HEK293 (cell line): ENCODE results near the gene RIMS4.

Experiments used
- CTCF ChIA-PET: fragments of 350-600 bp; formaldehyde crosslinking; extraction: SDS; loops from one replicate; lab custom pipeline; 2021; ENCODE audit warnings: antibody characterized with exemption; lab: Yijun Ruan, JAX
- POLR2A ChIA-PET: fragments of 300-600 bp; formaldehyde crosslinking; extraction: SDS; loops from one replicate; lab custom pipeline; 2020; ENCODE audit warnings: antibody characterized with exemption, inconsistent platforms; lab: Yijun Ruan, JAX
- H3K27ac ChIP-seq: fragments of 200-500 bp; sonication (Bioruptor generic); 2 replicates; pipeline ENCODE4 v1.5.1; 2014; ENCODE audit warnings: low read depth, low read length, control low read depth, inconsistent platforms; ENCODE audit errors: extremely low read depth
- H3K36me3 ChIP-seq, 2 experiments: fragments of 200-500 bp in 1 of 2; sonication (Bioruptor generic) in 1 of 2; 1 replicate in 1 of 2; 2 replicates in 1 of 2; pipeline ENCODE4 v1.5.1; 2014 to 2017; ENCODE audit warnings: inconsistent platforms in 2 of 2, low read length in 2 of 2; ENCODE audit not compliant: control insufficient read depth in 2 of 2, insufficient read depth in 1 of 2
- H3K4me1 ChIP-seq: fragments of 200-500 bp; sonication (Bioruptor generic); 2 replicates; pipeline ENCODE4 v1.5.1; 2014; ENCODE audit warnings: mild to moderate bottlenecking, low read length, inconsistent platforms; ENCODE audit not compliant: control insufficient read depth, insufficient read depth
- H3K4me3 ChIP-seq: 2 replicates; pipeline ENCODE4 v1.5.1; 2011; ENCODE audit warnings: low read depth, mild to moderate bottlenecking, control low read depth, low read length, moderate library complexity
- H3K9me3 ChIP-seq: fragments of 200-500 bp; sonication (Bioruptor generic); 2 replicates; pipeline ENCODE4 v1.5.1; 2014; ENCODE audit warnings: low read depth, low read length, inconsistent platforms; ENCODE audit not compliant: control insufficient read depth, insufficient read depth
- GLIS1 ChIP-seq: fragments of 450-650 bp; formaldehyde crosslinking; IDR thresholded peaks from 2 replicates; pipeline ENCODE4 v1.5.1; 2016; ENCODE audit warnings: missing biosample characterization, missing genetic modification characterization
- GLIS2 ChIP-seq: fragments of 450-650 bp; formaldehyde crosslinking; IDR thresholded peaks from 2 replicates; pipeline ENCODE4 v1.5.1; 2016; ENCODE audit warnings: missing biosample characterization, missing genetic modification characterization
- KLF1 ChIP-seq: fragments of 450-650 bp; formaldehyde crosslinking; IDR thresholded peaks from 2 replicates; pipeline ENCODE4 v1.5.1; 2016; ENCODE audit warnings: missing biosample characterization, missing genetic modification characterization
- KLF10 ChIP-seq: fragments of 450-650 bp; IDR thresholded peaks from 2 replicates; pipeline ENCODE4 v1.5.1; 2018; ENCODE audit warnings: missing biosample characterization, mild to moderate bottlenecking, missing genetic modification characterization
- REPIN1 ChIP-seq: fragments of 450-650 bp; formaldehyde crosslinking; IDR thresholded peaks from 2 replicates; pipeline ENCODE4 v1.5.1; 2017; ENCODE audit warnings: missing biosample characterization, missing genetic modification characterization, low read depth
- SETDB1 ChIP-seq: IDR thresholded peaks from one replicate; pipeline ENCODE4 v1.6.1; 2017; ENCODE audit warnings: mild to moderate bottlenecking, low read length, moderate library complexity, mixed read lengths; ENCODE audit not compliant: insufficient read length
- SP7 ChIP-seq: fragments of 450-650 bp; formaldehyde crosslinking; IDR thresholded peaks from 2 replicates; pipeline ENCODE4 v1.5.1; 2016; ENCODE audit warnings: missing biosample characterization, missing genetic modification characterization
- ZFHX2 ChIP-seq: fragments of 450-650 bp; formaldehyde crosslinking; conservative IDR thresholded peaks from 2 replicates; pipeline ENCODE4 v1.5.1; 2016; ENCODE audit warnings: missing biosample characterization, missing genetic modification characterization
- ZNF132 ChIP-seq: fragments of 450-650 bp; formaldehyde crosslinking; IDR thresholded peaks from 2 replicates; pipeline ENCODE4 v1.5.1; 2017; ENCODE audit warnings: missing biosample characterization, missing genetic modification characterization, borderline replicate concordance
- ZNF133 ChIP-seq: fragments of 450-650 bp; formaldehyde crosslinking; IDR thresholded peaks from 2 replicates; pipeline ENCODE4 v1.5.1; 2016; ENCODE audit warnings: missing biosample characterization, missing genetic modification characterization
- ZNF211 ChIP-seq: fragments of 450-650 bp; formaldehyde crosslinking; IDR thresholded peaks from 2 replicates; pipeline ENCODE4 v1.5.1; 2016; ENCODE audit warnings: low read depth, missing biosample characterization, missing genetic modification characterization
- ZNF473 ChIP-seq: fragments of 450-650 bp; formaldehyde crosslinking; IDR thresholded peaks from 2 replicates; pipeline ENCODE4 v1.5.1; 2017; ENCODE audit warnings: missing biosample characterization, missing genetic modification characterization
- ZNF639 ChIP-seq: fragments of 450-650 bp; formaldehyde crosslinking; IDR thresholded peaks from 2 replicates; pipeline ENCODE4 v1.5.1; 2016; ENCODE audit warnings: missing biosample characterization, missing genetic modification characterization
- ZNF670 ChIP-seq: fragments of 450-650 bp; formaldehyde crosslinking; IDR thresholded peaks from 2 replicates; pipeline ENCODE4 v1.5.1; 2016; ENCODE audit warnings: missing biosample characterization, missing genetic modification characterization, low read depth
- TF ChIP-seq, protein P1 (sequence below): fragments of 450-650 bp; formaldehyde crosslinking; IDR thresholded peaks from 2 replicates; pipeline ENCODE4 v1.5.1; 2016; ENCODE audit warnings: missing biosample characterization, missing genetic modification characterization
- TF ChIP-seq, protein P2 (sequence below): fragments of 450-650 bp; formaldehyde crosslinking; IDR thresholded peaks from 2 replicates; pipeline ENCODE4 v1.5.1; 2016; ENCODE audit warnings: missing biosample characterization, missing genetic modification characterization, borderline replicate concordance
- TF ChIP-seq, protein P3 (sequence below): fragments of 450-650 bp; formaldehyde crosslinking; IDR thresholded peaks from 2 replicates; pipeline ENCODE4 v1.5.1; 2016; ENCODE audit warnings: missing biosample characterization, missing genetic modification characterization

RIMS4 gene

GRCh38 chr20:44719841-44720240 lies 90.5 kb downstream of the RIMS4 start (continued):
- TF ChIP-seq, protein P1, sequence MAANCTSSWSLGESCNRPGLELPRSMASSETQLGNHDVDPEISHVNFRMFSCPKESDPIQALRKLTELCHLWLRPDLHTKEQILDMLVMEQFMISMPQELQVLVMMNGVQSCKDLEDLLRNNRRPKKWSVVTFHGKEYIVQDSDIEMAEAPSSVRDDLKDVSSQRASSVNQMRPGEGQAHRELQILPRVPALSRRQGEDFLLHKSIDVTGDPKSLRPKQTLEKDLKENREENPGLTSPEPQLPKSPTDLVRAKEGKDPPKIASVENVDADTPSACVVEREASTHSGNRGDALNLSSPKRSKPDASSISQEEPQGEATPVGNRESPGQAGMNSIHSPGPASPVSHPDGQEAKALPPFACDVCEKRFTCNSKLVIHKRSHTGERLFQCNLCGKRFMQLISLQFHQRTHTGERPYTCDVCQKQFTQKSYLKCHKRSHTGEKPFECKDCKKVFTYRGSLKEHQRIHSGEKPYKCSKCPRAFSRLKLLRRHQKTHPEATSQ, result no peak
- TF ChIP-seq ZNF211 (tag by site-specific recombination), result no peak
- TF ChIP-seq, all 188 proteins: peak for 0

GRCh38 chr20:44717986-44718385 lies 92.4 kb downstream of the RIMS4 start:
- POLR2A ChIA-PET, result no interaction called here
- H3K4me1 ChIP-seq, result peaks cover 6% of the 10 kb centered on the region
- CTCF ChIA-PET, result interaction anchor here (0.5 to 2.4 kb wide), 9 partner anchors 9 to 351 kb away, joined by 3 to 11 read pairs (median 4); no protein-coding TSS in a partner anchor

GRCh38 chr20:44716309-44717106 lies 93.8 kb downstream of the RIMS4 start:
- H3K27ac ChIP-seq, result no peak overlapping the region
- H3K9me3 ChIP-seq, result no peaks in the 10 kb centered on the region
- POLR2A ChIA-PET, result no interaction called here
- CTCF ChIA-PET, result interaction anchor here (1.0 to 2.4 kb wide), 3 partner anchors 16 to 33 kb away, joined by 3 to 11 read pairs (median 5); no protein-coding TSS in a partner anchor
- H3K4me1 ChIP-seq, result peaks cover 6% of the 10 kb centered on the region
- no peak overlapping the region for H3K4me3 ChIP-seq
- TF ChIP-seq ZNF473 (tag by site-specific recombination) (no peak), SETDB1 (no peak), REPIN1 (no peak), ZNF133 (tag by site-specific recombination) (no peak), ZNF670 (tag by site-specific recombination) (no peak), SP7 (no peak), KLF10 (no peak), ZNF132 (tag by site-specific recombination) (no peak)
- TF ChIP-seq, protein P2, sequence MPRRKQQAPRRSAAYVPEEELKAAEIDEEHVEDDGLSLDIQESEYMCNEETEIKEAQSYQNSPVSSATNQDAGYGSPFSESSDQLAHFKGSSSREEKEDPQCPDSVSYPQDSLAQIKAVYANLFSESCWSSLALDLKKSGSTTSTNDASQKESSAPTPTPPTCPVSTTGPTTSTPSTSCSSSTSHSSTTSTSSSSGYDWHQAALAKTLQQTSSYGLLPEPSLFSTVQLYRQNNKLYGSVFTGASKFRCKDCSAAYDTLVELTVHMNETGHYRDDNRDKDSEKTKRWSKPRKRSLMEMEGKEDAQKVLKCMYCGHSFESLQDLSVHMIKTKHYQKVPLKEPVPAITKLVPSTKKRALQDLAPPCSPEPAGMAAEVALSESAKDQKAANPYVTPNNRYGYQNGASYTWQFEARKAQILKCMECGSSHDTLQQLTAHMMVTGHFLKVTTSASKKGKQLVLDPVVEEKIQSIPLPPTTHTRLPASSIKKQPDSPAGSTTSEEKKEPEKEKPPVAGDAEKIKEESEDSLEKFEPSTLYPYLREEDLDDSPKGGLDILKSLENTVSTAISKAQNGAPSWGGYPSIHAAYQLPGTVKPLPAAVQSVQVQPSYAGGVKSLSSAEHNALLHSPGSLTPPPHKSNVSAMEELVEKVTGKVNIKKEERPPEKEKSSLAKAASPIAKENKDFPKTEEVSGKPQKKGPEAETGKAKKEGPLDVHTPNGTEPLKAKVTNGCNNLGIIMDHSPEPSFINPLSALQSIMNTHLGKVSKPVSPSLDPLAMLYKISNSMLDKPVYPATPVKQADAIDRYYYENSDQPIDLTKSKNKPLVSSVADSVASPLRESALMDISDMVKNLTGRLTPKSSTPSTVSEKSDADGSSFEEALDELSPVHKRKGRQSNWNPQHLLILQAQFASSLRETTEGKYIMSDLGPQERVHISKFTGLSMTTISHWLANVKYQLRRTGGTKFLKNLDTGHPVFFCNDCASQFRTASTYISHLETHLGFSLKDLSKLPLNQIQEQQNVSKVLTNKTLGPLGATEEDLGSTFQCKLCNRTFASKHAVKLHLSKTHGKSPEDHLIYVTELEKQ (tag by site-specific recombination), result no peak
- peaks cover 0 to 3% of the 10 kb centered on the region in 2 experiments; a peak in 1 of 3 replicates for H3K36me3 ChIP-seq

More at GRCh38 chr20:44717986-44718385, 92.4 kb downstream of the RIMS4 start:
- H3K36me3 ChIP-seq, result peaks cover 0 to 3% of the 10 kb centered on the region in 2 experiments; a peak in 1 of 3 replicates
- H3K4me3 ChIP-seq, result no peak overlapping the region
- H3K27ac ChIP-seq, result no peak overlapping the region
- peak; percentile 32 for TF ChIP-seq ZFHX2
- peak; percentile 58 for TF ChIP-seq KLF1 (tag by site-specific recombination)
- TF ChIP-seq, protein P3, sequence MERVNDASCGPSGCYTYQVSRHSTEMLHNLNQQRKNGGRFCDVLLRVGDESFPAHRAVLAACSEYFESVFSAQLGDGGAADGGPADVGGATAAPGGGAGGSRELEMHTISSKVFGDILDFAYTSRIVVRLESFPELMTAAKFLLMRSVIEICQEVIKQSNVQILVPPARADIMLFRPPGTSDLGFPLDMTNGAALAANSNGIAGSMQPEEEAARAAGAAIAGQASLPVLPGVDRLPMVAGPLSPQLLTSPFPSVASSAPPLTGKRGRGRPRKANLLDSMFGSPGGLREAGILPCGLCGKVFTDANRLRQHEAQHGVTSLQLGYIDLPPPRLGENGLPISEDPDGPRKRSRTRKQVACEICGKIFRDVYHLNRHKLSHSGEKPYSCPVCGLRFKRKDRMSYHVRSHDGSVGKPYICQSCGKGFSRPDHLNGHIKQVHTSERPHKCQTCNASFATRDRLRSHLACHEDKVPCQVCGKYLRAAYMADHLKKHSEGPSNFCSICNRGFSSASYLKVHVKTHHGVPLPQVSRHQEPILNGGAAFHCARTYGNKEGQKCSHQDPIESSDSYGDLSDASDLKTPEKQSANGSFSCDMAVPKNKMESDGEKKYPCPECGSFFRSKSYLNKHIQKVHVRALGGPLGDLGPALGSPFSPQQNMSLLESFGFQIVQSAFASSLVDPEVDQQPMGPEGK (tag by site-specific recombination), result peak; percentile 27; the same call in 1 of the 2 replicates
- peak; percentile 50 for TF ChIP-seq GLIS2 (tag by site-specific recombination)
- TF ChIP-seq ZNF639 (tag by site-specific recombination), result no peak
- TF ChIP-seq GLIS1 (tag by site-specific recombination), result peak; percentile 27; the same call in 1 of the 2 replicates
- TF ChIP-seq, all 188 proteins: peak for 5
- H3K9me3 ChIP-seq, result no peaks in the 10 kb centered on the region
